ENCODE results near the gene TMX2. TPM values are rescaled to one million over a fixed set of nuclear protein-coding genes. Genes with fewer than 3 reads are reported as not detected.

Gene TMX2
- total RNA-seq (10 to 100 TPM; 40.6 to 47.8 TPM), polyA plus RNA-seq (10 to 100 TPM; 44.1 to 50.8 TPM)
- long read RNA-seq, donor 1, transcript TMX2-207 (8 exons, 1,697 nt) = minor isoform, 19 of 220 reads
- long read RNA-seq, donor 1, transcript TMX2-202 (7 exons, 1,521 nt) = minor isoform, 21 of 220 reads
- long read RNA-seq, donor 1, transcript TMX2-201 (8 exons, 1,631 nt) = major isoform, 156 of 220 reads
- long read RNA-seq, donor 1, partial matches to known transcripts = 7 of 220 reads
- long read RNA-seq, donor 1, other reads (novel, unspliced or antisense) = 16 of 220 reads
- long read RNA-seq, donor 2, transcript TMX2-201 (8 exons, 1,631 nt) = major isoform, 17 of 21 reads
- long read RNA-seq, donor 2, partial matches to known transcripts = 0 of 21 reads
- long read RNA-seq, donor 2, other reads (novel, unspliced or antisense) = 1 of 21 reads

DNA sequence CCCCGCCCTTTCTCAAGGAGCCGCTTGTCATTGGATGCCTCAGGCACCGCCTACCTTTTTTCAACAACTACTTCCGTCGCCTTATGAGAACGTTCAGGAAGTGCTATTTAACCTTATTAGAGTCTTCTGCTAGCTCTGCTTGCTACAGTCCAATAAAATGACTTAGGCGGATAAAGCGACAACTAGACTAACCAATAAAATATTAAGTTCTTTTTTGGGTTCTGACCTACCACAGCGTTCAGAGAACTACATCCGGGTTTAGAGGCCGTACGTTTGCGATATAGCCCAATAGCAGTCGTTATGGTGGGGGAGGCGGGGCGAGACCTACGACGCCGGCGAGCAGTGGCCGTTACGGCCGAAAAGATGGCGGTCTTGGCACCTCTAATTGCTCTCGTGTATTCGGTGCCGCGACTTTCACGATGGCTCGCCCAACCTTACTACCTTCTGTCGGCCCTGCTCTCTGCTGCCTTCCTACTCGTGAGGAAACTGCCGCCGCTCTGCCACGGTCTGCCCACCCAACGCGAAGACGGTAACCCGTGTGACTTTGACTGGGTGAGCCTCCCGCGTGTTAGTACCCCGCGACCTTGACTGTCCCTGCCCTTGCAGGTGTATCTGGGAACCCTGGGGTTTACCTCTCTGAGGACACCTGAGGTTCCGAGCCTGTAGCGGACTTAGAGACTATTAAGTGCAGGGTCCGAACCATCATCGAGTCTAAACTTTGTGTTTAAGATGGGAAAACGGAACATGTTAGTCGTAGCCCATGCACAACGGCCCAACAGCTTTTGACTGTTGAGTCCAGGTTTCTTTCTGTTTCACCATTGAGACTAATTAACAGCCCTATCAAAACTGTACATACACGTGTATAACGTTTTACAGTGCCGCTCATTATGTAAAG lies at the start of gene TMX2:
TSS of gene TMX2 (plus strand) at position 338 of the 895 bp plus-strand sequence. CDS start at position 364, 26 bp downstream.
- Histone ChIP-seq H3K27ac (ENCODE audit: low read depth in 1 of 2, low read length in 2 of 2) (peak within 1 kb of the TSS; percentile 14 to 76), H3K27me3 (ENCODE audit: control insufficient read depth in 1 of 2, insufficient read depth in 2 of 2, low read length in 1 of 2) (no peaks in the 10 kb centered on the region), H3K4me1 (ENCODE audit: control insufficient read depth in 1 of 2, insufficient read depth in 2 of 2, low read length in 2 of 2) (peaks cover 1 to 7% of the 10 kb centered on the region in 2 donors), H3K36me3 (ENCODE audit: control insufficient read depth in 1 of 2, insufficient read depth in 2 of 2, low read length in 1 of 2) (no peaks in the 10 kb centered on the region), H3K9me3 (ENCODE audit: control insufficient read depth, low read length) (no peaks in the 10 kb centered on the region), H3K4me3 (ENCODE audit: low read length in 2 of 2) (peak within 1 kb of the TSS; percentile 70 to 78)
- DNase-seq (peak; percentile 95), ATAC-seq (ENCODE audit: low FRiP score) (peak; percentile 97)
- 0% methylated on average over 52 to 53 of the region's 53 CpGs for WGBS, 2 donors
- intact Hi-C loops (cut with DNase I) = loop anchor here (2.0 to 10.0 kb wide), 3 partner anchors 28 to 92 kb away; partner anchors contain the start of genes SELENOH (in 1 of the 2) and ZDHHC5 (in 1 of the 2)

DNA sequence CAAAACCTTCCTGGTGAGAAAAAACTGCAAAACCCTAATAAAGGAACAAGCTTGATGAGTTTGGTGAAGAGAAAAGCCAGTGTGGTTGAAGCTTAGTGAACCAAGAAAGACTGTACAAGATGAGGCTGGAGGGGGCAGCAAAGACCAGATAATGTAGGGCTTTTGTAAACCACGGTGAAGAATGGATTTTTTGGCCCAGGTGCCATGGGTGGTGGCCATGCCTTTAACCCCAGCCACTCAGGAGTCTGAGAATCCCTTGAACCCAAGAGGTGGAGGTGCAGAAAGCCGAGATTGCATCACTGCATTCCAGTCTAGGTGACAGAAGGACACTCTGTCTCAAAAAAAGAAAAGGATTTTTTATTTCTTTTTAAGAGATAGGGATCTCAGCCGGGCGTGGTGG lies 49.5 kb upstream of the TMX2 start:
- Histone ChIP-seq H3K4me3 (ENCODE audit: low read length in 2 of 2) (no peak overlapping the region), H3K4me1 (ENCODE audit: control insufficient read depth in 1 of 2, insufficient read depth in 2 of 2, low read length in 2 of 2) (no peaks in the 10 kb centered on the region), H3K27ac (ENCODE audit: low read depth in 1 of 2, low read length in 2 of 2) (no peak overlapping the region), H3K27me3 (ENCODE audit: control insufficient read depth in 1 of 2, insufficient read depth in 2 of 2, low read length in 1 of 2) (no peaks in the 10 kb centered on the region), H3K36me3 (ENCODE audit: control insufficient read depth in 1 of 2, insufficient read depth in 2 of 2, low read length in 1 of 2) (peaks cover 0 to 4% of the 10 kb centered on the region in 2 donors), H3K9me3 (ENCODE audit: control insufficient read depth, low read length) (no peaks in the 10 kb centered on the region)
- DNase-seq (no peak), ATAC-seq (ENCODE audit: low FRiP score) (no peak)
- intact Hi-C loops (cut with DNase I) = loop anchor here (10.0 kb wide), 2 partner anchors 338 to 912 kb away; partner anchors contain the start of genes LPXN (in 1 of the 2), TNKS1BP1 (in 1 of the 2) and ZFP91 (in 1 of the 2)
- WGBS, 2 donors = 67 to 72% methylated on average over 4 of the region's 4 CpGs

- Histone ChIP-seq H3K36me3 (ENCODE audit: control insufficient read depth in 1 of 2, insufficient read depth in 2 of 2, low read length in 1 of 2) (peaks cover 0 to 4% of the 10 kb centered on the region in 2 donors), H3K9me3 (ENCODE audit: control insufficient read depth, low read length) (no peaks in the 10 kb centered on the region), H3K4me1 (ENCODE audit: control insufficient read depth in 1 of 2, insufficient read depth in 2 of 2, low read length in 2 of 2) (no peaks in the 10 kb centered on the region), H3K27me3 (ENCODE audit: control insufficient read depth in 1 of 2, insufficient read depth in 2 of 2, low read length in 1 of 2) (no peaks in the 10 kb centered on the region), H3K27ac (ENCODE audit: low read depth in 1 of 2, low read length in 2 of 2) (no peak overlapping the region), H3K4me3 (ENCODE audit: low read length in 2 of 2) (no peak overlapping the region)
- DNase-seq (no peak), ATAC-seq (ENCODE audit: low FRiP score) (no peak)
- 79 to 81% methylated on average over 9 of the region's 9 CpGs for WGBS, 2 donors
- intact Hi-C loops (cut with DNase I) = loop anchor here (10.0 kb wide), 2 partner anchors 339 to 911 kb away; partner anchors contain the start of genes LPXN (in 1 of the 2), TNKS1BP1 (in 1 of the 2) and ZFP91 (in 1 of the 2)
Measured at GRCh38 chr11:57663975-57664374, 48.4 kb upstream of the TMX2 start.

DNA sequence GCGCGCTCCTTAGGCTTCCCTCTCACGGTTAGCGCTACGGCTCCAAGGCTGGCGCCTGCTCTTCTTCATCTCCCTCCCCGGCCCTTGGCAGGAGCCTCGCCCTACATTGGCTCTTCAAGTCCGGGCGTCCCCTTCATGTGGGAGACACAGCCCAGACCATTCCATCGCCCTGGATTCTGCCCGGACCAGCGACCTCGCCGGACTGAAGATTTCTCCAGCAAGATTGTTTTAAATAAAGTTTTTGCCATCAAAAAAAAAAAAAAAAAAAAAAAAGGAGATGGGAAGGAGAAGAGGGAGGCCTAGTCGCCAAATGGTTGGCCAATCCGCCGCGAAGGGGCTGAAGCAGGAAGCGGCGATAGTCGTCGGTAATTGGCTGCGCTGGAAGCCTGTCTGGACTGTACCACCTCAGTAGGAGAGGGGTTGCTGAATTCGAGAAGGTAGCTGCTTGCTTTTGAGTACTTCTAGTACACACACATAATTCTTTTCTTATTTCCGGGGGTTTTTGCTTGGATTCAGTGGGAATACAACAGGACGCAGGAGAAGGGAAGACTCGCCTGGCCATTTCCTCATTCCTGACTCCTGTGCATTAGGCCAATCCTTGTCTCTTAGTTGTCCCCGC lies 45.2 kb upstream of the TMX2 start:
- H3K27me3 ChIP-seq (ENCODE audit: control insufficient read depth in 1 of 2, insufficient read depth in 2 of 2, low read length in 1 of 2) = no peaks in the 10 kb centered on the region
- ATAC-seq (ENCODE audit: low FRiP score) = peak; percentile 97
- intact Hi-C loops (cut with DNase I) = loop anchor here (5.0 to 10.0 kb wide), 3 partner anchors 45 to 908 kb away; partner anchors contain the start of genes LPXN (in 1 of the 2), MED19 (in 1 of the 2), TMX2 (in 1 of the 2) and TNKS1BP1 (in 1 of the 2)
- peak overlapping the region; percentile 44 to 76 for H3K4me3 ChIP-seq (ENCODE audit: low read length in 2 of 2)
- WGBS, 2 donors = 0% methylated on average over 29 of the region's 29 CpGs
- DNase-seq = peak; percentile 98 to 99
- peak overlapping the region in 1 of 2 donors; percentile 76 for H3K27ac ChIP-seq (ENCODE audit: low read depth in 1 of 2, low read length in 2 of 2)
- peaks cover 0 to 2% of the 10 kb centered on the region in 2 donors for H3K36me3 ChIP-seq (ENCODE audit: control insufficient read depth in 1 of 2, insufficient read depth in 2 of 2, low read length in 1 of 2)
- no peaks in the 10 kb centered on the region for H3K9me3 ChIP-seq (ENCODE audit: control insufficient read depth, low read length)
- H3K4me1 ChIP-seq (ENCODE audit: control insufficient read depth in 1 of 2, insufficient read depth in 2 of 2, low read length in 2 of 2) = no peaks in the 10 kb centered on the region

GRCh38 chr11:57667736-57668433 lies 44.5 kb upstream of the TMX2 start, which contains the start of gene ZDHHC5:
Gene ZDHHC5, plus strand, starts transcription at chr11:57668114. Its CDS starts 4,977 bp downstream, at chr11:57673091.
- H3K36me3 ChIP-seq (ENCODE audit: control insufficient read depth in 1 of 2, insufficient read depth in 2 of 2, low read length in 1 of 2) = peaks cover under 1 to 4% of the 10 kb centered on the region in 2 donors
- DNase-seq = peak; percentile 100
- H3K4me3 ChIP-seq (ENCODE audit: low read length in 2 of 2) = peak within 1 kb of the TSS; percentile 52 to 76
- no peaks in the 10 kb centered on the region for H3K4me1 ChIP-seq (ENCODE audit: control insufficient read depth in 1 of 2, insufficient read depth in 2 of 2, low read length in 2 of 2)
- intact Hi-C loops (cut with DNase I) = loop anchor here (5.0 to 10.0 kb wide), 3 partner anchors 44 to 907 kb away; partner anchors contain the start of genes LPXN (in 1 of the 2), MED19 (in 1 of the 2), TMX2 (in 1 of the 2) and TNKS1BP1 (in 1 of the 2)
- no peaks in the 10 kb centered on the region for H3K9me3 ChIP-seq (ENCODE audit: control insufficient read depth, low read length)
- ATAC-seq (ENCODE audit: low FRiP score) = peak; percentile 98
- no peaks in the 10 kb centered on the region for H3K27me3 ChIP-seq (ENCODE audit: control insufficient read depth in 1 of 2, insufficient read depth in 2 of 2, low read length in 1 of 2)
- WGBS, 2 donors = 0% methylated on average over 79 to 96 of the region's 96 CpGs
- H3K27ac ChIP-seq (ENCODE audit: low read depth in 1 of 2, low read length in 2 of 2) = peak within 1 kb of the TSS; percentile 43 to 76

DNA sequence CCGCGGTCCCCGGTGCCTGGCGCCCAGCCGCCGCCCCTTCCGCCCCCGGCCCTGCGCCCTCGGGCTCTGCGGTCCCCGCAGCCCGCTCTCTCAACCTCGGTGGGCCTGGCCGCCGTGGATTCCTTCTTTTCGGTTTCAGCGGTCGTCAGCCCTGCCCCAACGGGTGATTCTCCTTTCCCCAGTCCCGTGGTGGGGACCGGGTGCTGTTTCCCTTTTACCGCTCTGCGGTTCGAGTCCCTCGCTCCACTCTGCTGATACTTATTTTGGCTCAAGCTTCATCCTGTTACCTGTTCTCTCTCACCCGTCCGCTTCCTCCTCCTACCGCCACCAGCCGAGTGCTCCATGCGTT lies 44.0 kb upstream of the TMX2 start:
- Histone ChIP-seq H3K27ac (ENCODE audit: low read depth in 1 of 2, low read length in 2 of 2) (peak overlapping the region; percentile 43 to 48), H3K4me3 (ENCODE audit: low read length in 2 of 2) (peak overlapping the region; percentile 39 to 52), H3K27me3 (ENCODE audit: control insufficient read depth in 1 of 2, insufficient read depth in 2 of 2, low read length in 1 of 2) (no peaks in the 10 kb centered on the region), H3K36me3 (ENCODE audit: control insufficient read depth in 1 of 2, insufficient read depth in 2 of 2, low read length in 1 of 2) (peaks cover 2 to 7% of the 10 kb centered on the region in 2 donors), H3K9me3 (ENCODE audit: control insufficient read depth, low read length) (no peaks in the 10 kb centered on the region), H3K4me1 (ENCODE audit: control insufficient read depth in 1 of 2, insufficient read depth in 2 of 2, low read length in 2 of 2) (no peaks in the 10 kb centered on the region)
- peak in 1 of 2 donors; percentile 63 for DNase-seq
- 0% methylated on average over 31 of the region's 31 CpGs for WGBS, 2 donors
- ATAC-seq (ENCODE audit: low FRiP score) = no peak
- intact Hi-C loops (cut with DNase I) = loop anchor here (5.0 to 10.0 kb wide), 3 partner anchors 44 to 906 kb away; partner anchors contain the start of genes LPXN (in 1 of the 2), MED19 (in 1 of the 2), TMX2 (in 1 of the 2) and TNKS1BP1 (in 1 of the 2)

DNA sequence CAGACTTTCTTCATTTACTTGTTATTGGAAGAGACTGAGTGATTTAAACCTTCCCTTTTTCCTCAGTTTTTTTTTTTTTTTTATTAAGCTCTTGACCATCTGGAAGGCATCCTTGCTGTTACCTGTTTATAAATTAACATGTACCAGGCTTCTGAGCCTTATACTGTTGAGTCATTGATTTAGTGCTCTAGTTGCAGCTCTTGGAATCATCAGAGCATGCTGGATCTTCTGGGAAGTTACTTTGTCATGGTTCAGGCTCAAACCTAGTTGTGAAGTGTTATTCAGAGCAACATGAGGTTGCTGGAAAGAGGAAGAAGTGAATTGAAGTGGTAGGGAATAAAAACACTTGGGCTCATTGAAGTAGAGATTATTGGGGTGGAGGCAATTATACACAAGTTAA lies 38.1 kb upstream of the TMX2 start:
- Histone ChIP-seq H3K27me3 (ENCODE audit: control insufficient read depth in 1 of 2, insufficient read depth in 2 of 2, low read length in 1 of 2) (no peaks in the 10 kb centered on the region), H3K4me3 (ENCODE audit: low read length in 2 of 2) (no peak overlapping the region), H3K36me3 (ENCODE audit: control insufficient read depth in 1 of 2, insufficient read depth in 2 of 2, low read length in 1 of 2) (peaks cover 2 to 11% of the 10 kb centered on the region in 2 donors), H3K4me1 (ENCODE audit: control insufficient read depth in 1 of 2, insufficient read depth in 2 of 2, low read length in 2 of 2) (no peaks in the 10 kb centered on the region), H3K27ac (ENCODE audit: low read depth in 1 of 2, low read length in 2 of 2) (no peak overlapping the region), H3K9me3 (ENCODE audit: control insufficient read depth, low read length) (no peaks in the 10 kb centered on the region)
- intact Hi-C loops (cut with DNase I) = no loop called here
- no peak for ATAC-seq (ENCODE audit: low FRiP score)
- DNase-seq = no peak
